ENCODE results near the gene ARHGEF6. TPM values are rescaled to one million over a fixed set of nuclear protein-coding genes. Genes with fewer than 3 reads are reported as not detected.
"Not testable (repeated sequence)": the region's sequence is repeated elsewhere in the genome, so short reads cannot be mapped to it uniquely, and the experiment has no call there.

ARHGEF6 gene
- total RNA-seq, 2 experiments from 2014 or later = 97.2 to 122 TPM

- POLR2A ChIA-PET = interaction anchor here (0.9 to 2.2 kb wide), 3 partner anchors 100 to 126 kb away, joined by 3 to 11 read pairs (median 4); partner anchors contain the start of gene RBMX
- peaks cover 71% of the 10 kb centered on the region for H3K4me1 Mint-ChIP-seq
- H3K4me3 Mint-ChIP-seq = peak overlapping the region; percentile 83
- no peaks in the 10 kb centered on the region for H3K27me3 Mint-ChIP-seq
- CTCF ChIA-PET = interaction anchor here (1.0 to 1.5 kb wide), 4 partner anchors 21 to 103 kb away, joined by 3 read pairs; no protein-coding TSS in a partner anchor
- H3K36me3 Mint-ChIP-seq (ENCODE audit: low read depth) = peaks cover 50% of the 10 kb centered on the region
- no peaks in the 10 kb centered on the region for H3K9me3 Mint-ChIP-seq
- H3K27ac Mint-ChIP-seq = peak overlapping the region; percentile 95
- peak; percentile 39 for DNase-seq
These were observed 1.4 kb downstream of the ARHGEF6 start for GRCh38 chrX:136779346-136779781.

DNA sequence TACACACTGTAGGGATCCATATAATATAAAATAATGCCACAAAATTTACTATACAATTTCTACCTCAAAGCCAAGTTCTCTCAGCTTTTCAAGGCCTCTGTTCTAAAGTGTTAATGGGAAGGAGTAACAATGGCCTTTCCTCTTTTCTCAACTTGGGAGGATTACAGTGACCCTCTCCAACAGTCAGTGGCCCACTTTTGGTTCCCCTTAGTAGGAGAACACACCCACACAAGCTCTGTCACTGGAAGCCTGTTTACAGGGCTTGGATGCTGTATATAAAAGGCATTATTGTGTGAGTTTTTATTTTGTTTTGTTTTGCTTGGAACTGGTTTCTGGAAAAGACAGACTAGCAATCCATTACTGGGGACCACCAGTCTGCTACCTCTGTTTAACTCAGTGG, 1.8 kb downstream of the ARHGEF6 start:
- DNase-seq = no peak
- Mint-ChIP-seq H3K27ac (peak overlapping the region; percentile 95), H3K36me3 (ENCODE audit: low read depth) (peaks cover 47% of the 10 kb centered on the region), H3K4me3 (peak overlapping the region; percentile 83), H3K9me3 (no peaks in the 10 kb centered on the region), H3K4me1 (peaks cover 66% of the 10 kb centered on the region), H3K27me3 (no peaks in the 10 kb centered on the region)
- ChIA-PET POLR2A (interaction anchor here (0.9 to 2.2 kb wide), 2 partner anchors 100 to 102 kb away, joined by 4 to 11 read pairs; partner anchors contain the start of gene RBMX), CTCF (interaction anchor here (1.2 to 1.5 kb wide), 3 partner anchors 21 to 104 kb away, joined by 3 read pairs; no protein-coding TSS in a partner anchor)

- POLR2A ChIA-PET = interaction anchor here (0.6 to 0.7 kb wide), 3 partner anchors 58 to 120 kb away, joined by 3 to 5 read pairs (median 4); no protein-coding TSS in a partner anchor
- H3K27ac Mint-ChIP-seq = peak overlapping the region; percentile 95
- H3K4me3 Mint-ChIP-seq = peak overlapping the region; percentile 83
- CTCF ChIA-PET = no interaction called here
- no peak for DNase-seq
- H3K27me3 Mint-ChIP-seq = no peaks in the 10 kb centered on the region
- H3K4me1 Mint-ChIP-seq = peaks cover 64% of the 10 kb centered on the region
- peaks cover 54% of the 10 kb centered on the region for H3K36me3 Mint-ChIP-seq (ENCODE audit: low read depth)
- H3K9me3 Mint-ChIP-seq = no peaks in the 10 kb centered on the region
These were observed 2.7 kb downstream of the ARHGEF6 start for GRCh38 chrX:136778020-136778419.

GRCh38 chrX:136773648-136774047, 7.1 kb downstream of the ARHGEF6 start:
- Mint-ChIP-seq H3K36me3 (ENCODE audit: low read depth) (peaks cover 59% of the 10 kb centered on the region), H3K4me1 (peaks cover 67% of the 10 kb centered on the region), H3K9me3 (no peaks in the 10 kb centered on the region), H3K27ac (no peak overlapping the region), H3K27me3 (no peaks in the 10 kb centered on the region), H3K4me3 (no peak overlapping the region)
- POLR2A ChIA-PET = no interaction called here
- no peak for DNase-seq
- CTCF ChIA-PET = no interaction called here

- H3K27ac Mint-ChIP-seq = peak overlapping the region; percentile 63
- H3K9me3 Mint-ChIP-seq, POLR2A ChIA-PET, CTCF ChIA-PET, H3K27me3 Mint-ChIP-seq, DNase-seq, H3K4me3 Mint-ChIP-seq: not testable (repeated sequence)
- H3K36me3 Mint-ChIP-seq (ENCODE audit: low read depth) = peaks cover 44% of the 10 kb centered on the region
- peaks cover 62% of the 10 kb centered on the region for H3K4me1 Mint-ChIP-seq
These were observed 8.9 kb downstream of the ARHGEF6 start for GRCh38 chrX:136771869-136772268.

DNA sequence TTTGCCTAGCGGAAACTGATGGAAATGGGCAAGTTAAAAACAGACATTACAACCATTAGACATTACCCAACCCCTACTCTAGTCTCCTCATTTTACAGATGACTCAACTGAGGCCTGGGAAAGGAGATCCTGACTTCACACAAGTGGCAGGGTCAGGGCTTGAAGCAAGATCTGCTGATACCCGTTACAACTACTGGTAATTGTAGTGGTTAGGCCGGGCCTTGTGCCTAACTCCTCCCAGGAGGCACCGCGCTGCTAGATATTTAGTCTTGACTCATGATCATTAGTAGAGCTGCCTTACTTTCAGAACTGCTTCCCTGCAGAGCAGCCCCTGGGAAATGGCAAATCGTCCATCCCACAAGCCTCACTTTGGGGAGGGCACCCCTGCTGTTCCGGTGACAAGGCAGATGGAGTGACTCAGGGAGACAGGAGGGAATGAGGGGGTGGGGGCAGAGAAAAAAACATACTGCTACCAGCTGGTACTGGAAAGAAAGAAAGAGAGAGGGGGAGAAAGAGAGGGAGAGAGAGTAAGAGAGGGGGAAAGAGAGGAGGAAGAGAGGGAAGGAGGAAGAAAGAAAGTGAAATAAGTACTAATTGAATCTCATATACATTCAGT, 12.2 kb downstream of the ARHGEF6 start:
- Mint-ChIP-seq H3K4me1 (peaks cover 69% of the 10 kb centered on the region), H3K36me3 (ENCODE audit: low read depth) (peaks cover 35% of the 10 kb centered on the region), H3K27ac (peak overlapping the region; percentile 85), H3K4me3 (peak overlapping the region; percentile 70), H3K9me3 (no peaks in the 10 kb centered on the region), H3K27me3 (no peaks in the 10 kb centered on the region)
- peak; percentile 48 for DNase-seq
- ChIA-PET POLR2A (interaction anchor here (0.6 kb wide), 1 partner anchor 134 kb away, joined by 3 read pairs; no protein-coding TSS in a partner anchor), CTCF (interaction anchor here (0.8 to 3.1 kb wide), 3 partner anchors 14 to 139 kb away, joined by 3 to 15 read pairs (median 3); no protein-coding TSS in a partner anchor)

DNA sequence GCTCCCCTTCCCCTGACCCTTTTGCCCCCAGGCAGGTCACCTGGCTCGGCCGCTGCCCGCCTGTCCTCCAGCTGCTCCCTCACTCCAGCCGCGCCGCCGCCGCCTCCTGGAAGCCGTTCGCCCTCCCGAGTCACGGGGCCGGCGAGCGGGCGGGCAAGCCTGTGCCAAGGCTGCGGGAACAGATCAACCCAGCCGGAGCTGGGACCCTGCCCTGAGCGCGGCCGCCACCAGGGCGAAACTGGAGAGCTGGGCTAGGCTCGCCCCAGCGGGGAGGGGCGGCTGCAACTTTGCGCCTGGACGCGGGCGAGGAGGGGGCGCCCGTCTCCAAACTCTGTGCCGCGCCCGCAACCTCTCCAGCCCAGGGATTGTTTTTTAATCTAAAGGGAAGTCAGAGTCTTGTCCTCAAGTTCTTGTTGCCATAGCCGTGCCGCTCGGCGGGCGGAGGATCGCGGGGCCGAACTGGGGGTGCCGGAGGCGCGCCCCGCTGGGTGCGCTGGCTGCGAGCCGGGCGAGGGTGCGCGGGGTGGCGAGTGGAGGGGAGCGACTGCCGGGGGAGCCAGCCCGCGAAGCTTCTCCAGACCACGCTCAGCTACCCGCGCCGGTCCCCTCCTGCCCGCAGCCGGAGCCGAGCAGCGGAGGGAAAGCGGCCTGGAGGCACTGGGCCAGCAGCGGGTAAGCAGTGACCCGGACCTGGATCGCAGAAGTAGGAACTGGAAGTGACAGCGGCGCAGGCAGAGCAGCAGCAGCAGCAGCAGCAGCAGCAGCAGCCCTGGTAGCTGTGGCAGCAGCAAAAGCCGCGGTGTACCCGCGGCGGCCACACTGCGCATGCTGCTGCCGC, 13.4 kb downstream of the ARHGEF6 start:
- peaks cover 32% of the 10 kb centered on the region for H3K36me3 Mint-ChIP-seq (ENCODE audit: low read depth)
- H3K4me1 Mint-ChIP-seq = peaks cover 76% of the 10 kb centered on the region
- H3K4me3 Mint-ChIP-seq = peak overlapping the region; percentile 70
- peak; percentile 55 for DNase-seq
- peak overlapping the region; percentile 85 for H3K27ac Mint-ChIP-seq
- H3K27me3 Mint-ChIP-seq = no peaks in the 10 kb centered on the region
- ChIA-PET CTCF (interaction anchor here (1.1 to 3.1 kb wide), 4 partner anchors 15 to 113 kb away, joined by 3 to 15 read pairs (median 5); partner anchors contain the start of gene RBMX), POLR2A (interaction anchor here (0.5 kb wide), 1 partner anchor 182 kb away, joined by 5 read pairs; no protein-coding TSS in a partner anchor)
- no peaks in the 10 kb centered on the region for H3K9me3 Mint-ChIP-seq

GRCh38 chrX:136766785-136767103, 14.0 kb downstream of the ARHGEF6 start:
- no peaks in the 10 kb centered on the region for H3K9me3 Mint-ChIP-seq
- ChIA-PET POLR2A (no interaction called here), CTCF (interaction anchor here (1.2 to 3.1 kb wide), 3 partner anchors 14 to 114 kb away, joined by 4 to 15 read pairs (median 6); partner anchors contain the start of gene RBMX)
- no peak for DNase-seq
- peaks cover 72% of the 10 kb centered on the region for H3K4me1 Mint-ChIP-seq
- no peaks in the 10 kb centered on the region for H3K27me3 Mint-ChIP-seq
- H3K27ac Mint-ChIP-seq = peak overlapping the region; percentile 72
- H3K4me3 Mint-ChIP-seq = peak overlapping the region; percentile 70
- H3K36me3 Mint-ChIP-seq (ENCODE audit: low read depth) = peaks cover 28% of the 10 kb centered on the region

- Mint-ChIP-seq H3K27ac (peak overlapping the region; percentile 58), H3K36me3 (ENCODE audit: low read depth) (peaks cover 25% of the 10 kb centered on the region), H3K4me1 (peaks cover 71% of the 10 kb centered on the region), H3K4me3 (peak overlapping the region; percentile 70), H3K27me3 (no peaks in the 10 kb centered on the region), H3K9me3 (no peaks in the 10 kb centered on the region)
- POLR2A ChIA-PET = no interaction called here
- DNase-seq = no peak
- CTCF ChIA-PET = interaction anchor here (1.2 to 3.1 kb wide), 2 partner anchors 13 to 19 kb away, joined by 6 to 15 read pairs; no protein-coding TSS in a partner anchor
These were observed 14.8 kb downstream of the ARHGEF6 start for GRCh38 chrX:136765821-136766356.

DNA sequence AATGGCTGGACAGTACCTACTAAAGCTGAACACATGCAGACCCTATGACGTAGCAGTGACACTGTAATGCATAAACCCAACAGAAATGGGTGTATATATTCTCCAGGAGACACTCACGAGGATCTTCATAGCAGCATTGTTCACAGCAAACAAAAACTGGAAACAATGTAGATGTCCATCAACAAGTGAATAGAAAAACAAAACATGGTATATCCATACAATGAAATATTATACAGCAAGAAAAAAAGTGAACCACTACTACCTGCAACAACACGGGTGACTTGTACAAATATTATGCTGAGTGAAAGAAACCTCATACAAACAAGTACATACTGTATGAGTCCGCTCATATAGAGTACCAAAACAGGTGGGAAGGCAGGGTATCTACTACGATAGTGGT, 16.5 kb downstream of the ARHGEF6 start:
- no peak overlapping the region for H3K4me3 Mint-ChIP-seq
- H3K4me1 Mint-ChIP-seq = peaks cover 67% of the 10 kb centered on the region
- H3K27ac Mint-ChIP-seq = no peak overlapping the region
- ChIA-PET POLR2A (no interaction called here), CTCF (interaction anchor here (0.7 kb wide), 2 partner anchors 41 to 182 kb away, joined by 3 read pairs; no protein-coding TSS in a partner anchor)
- no peak for DNase-seq
- no peaks in the 10 kb centered on the region for H3K9me3 Mint-ChIP-seq
- H3K27me3 Mint-ChIP-seq = no peaks in the 10 kb centered on the region
- peaks cover 29% of the 10 kb centered on the region for H3K36me3 Mint-ChIP-seq (ENCODE audit: low read depth)

GRCh38 chrX:136762820-136763452, 17.8 kb downstream of the ARHGEF6 start:
- H3K36me3 Mint-ChIP-seq (ENCODE audit: low read depth) = peaks cover 30% of the 10 kb centered on the region
- H3K4me3 Mint-ChIP-seq = peak overlapping the region; percentile 13
- peaks cover 59% of the 10 kb centered on the region for H3K4me1 Mint-ChIP-seq
- ChIA-PET POLR2A (no interaction called here), CTCF (interaction anchor here (0.6 kb wide), 1 partner anchor 144 kb away, joined by 3 read pairs; no protein-coding TSS in a partner anchor)
- no peaks in the 10 kb centered on the region for H3K27me3 Mint-ChIP-seq
- no peaks in the 10 kb centered on the region for H3K9me3 Mint-ChIP-seq
- DNase-seq = no peak
- H3K27ac Mint-ChIP-seq = peak overlapping the region; percentile 75

DNA sequence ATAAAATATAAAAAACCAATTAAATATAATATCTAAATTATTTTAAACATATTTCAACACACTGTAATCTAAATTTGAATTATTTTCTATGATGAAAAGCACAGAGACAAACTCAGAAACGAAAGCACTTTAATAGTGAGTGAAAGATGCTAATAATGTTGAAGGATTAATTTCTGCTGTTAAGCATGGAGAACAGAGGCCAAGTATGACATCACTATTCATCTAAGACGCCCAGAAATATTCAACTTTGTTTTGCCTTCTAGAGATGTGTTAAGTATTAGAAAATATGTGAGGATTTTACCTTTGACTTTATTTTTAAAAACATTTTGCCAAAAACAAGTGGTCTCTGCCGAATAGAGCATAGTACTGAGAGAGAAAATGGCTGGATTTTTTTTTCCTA, 19.3 kb downstream of the ARHGEF6 start:
- Mint-ChIP-seq H3K9me3 (no peaks in the 10 kb centered on the region), H3K27ac (no peak overlapping the region), H3K4me3 (no peak overlapping the region), H3K4me1 (peaks cover 63% of the 10 kb centered on the region), H3K27me3 (no peaks in the 10 kb centered on the region), H3K36me3 (ENCODE audit: low read depth) (peaks cover 37% of the 10 kb centered on the region)
- ChIA-PET POLR2A (no interaction called here), CTCF (no interaction called here)
- no peak for DNase-seq
